GM10248 (cell line): ENCODE measurements around the gene FRMD4B.

Experiments
- CTCF ChIA-PET: fragments of 300-600 bp; sonication (Branson Sonifier 250); formaldehyde crosslinking; extraction: SDS; loops from one replicate; lab custom pipeline; 2021; ENCODE audit warnings: antibody characterized with exemption; lab: Yijun Ruan, JAX
- POLR2A ChIA-PET: fragments of 350-650 bp; sonication (Branson Sonifier 250); formaldehyde crosslinking; extraction: SDS; loops from one replicate; lab custom pipeline; 2020; ENCODE audit warnings: antibody characterized with exemption; lab: Yijun Ruan, JAX
- DNase-seq: peaks from one replicate; pipeline ENCODE4 v3.0.0; 2012; ENCODE audit errors: extremely low spot score
- TF ChIP-seq, protein P1 (sequence below): IDR thresholded peaks from 2 replicates; pipeline ENCODE4 v1.5.1; 2012; ENCODE audit warnings: mild to moderate bottlenecking, low read depth; ENCODE audit errors: extremely low read depth, missing control alignments, control extremely low read depth

Gene FRMD4B

DNA sequence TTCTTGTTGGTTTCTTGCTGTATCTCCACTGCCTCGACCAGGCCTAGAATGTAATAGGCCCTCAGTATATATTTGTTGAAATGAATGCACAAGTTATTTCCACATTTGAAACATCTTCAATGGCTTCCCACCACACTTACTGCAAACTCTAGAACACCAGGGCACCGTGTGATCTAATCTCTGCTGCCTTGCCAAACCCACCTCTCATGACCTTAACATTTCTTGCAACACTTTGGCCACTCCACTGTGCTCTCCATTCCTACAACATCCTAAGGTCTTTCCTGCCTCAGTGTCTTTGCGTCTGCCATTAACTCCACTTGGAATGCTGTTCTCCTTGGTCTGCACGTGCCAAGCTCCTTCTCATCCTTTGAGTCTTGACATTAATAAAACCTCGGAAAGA, 14.1 kb downstream of the FRMD4B start:
- TF ChIP-seq, protein P1, sequence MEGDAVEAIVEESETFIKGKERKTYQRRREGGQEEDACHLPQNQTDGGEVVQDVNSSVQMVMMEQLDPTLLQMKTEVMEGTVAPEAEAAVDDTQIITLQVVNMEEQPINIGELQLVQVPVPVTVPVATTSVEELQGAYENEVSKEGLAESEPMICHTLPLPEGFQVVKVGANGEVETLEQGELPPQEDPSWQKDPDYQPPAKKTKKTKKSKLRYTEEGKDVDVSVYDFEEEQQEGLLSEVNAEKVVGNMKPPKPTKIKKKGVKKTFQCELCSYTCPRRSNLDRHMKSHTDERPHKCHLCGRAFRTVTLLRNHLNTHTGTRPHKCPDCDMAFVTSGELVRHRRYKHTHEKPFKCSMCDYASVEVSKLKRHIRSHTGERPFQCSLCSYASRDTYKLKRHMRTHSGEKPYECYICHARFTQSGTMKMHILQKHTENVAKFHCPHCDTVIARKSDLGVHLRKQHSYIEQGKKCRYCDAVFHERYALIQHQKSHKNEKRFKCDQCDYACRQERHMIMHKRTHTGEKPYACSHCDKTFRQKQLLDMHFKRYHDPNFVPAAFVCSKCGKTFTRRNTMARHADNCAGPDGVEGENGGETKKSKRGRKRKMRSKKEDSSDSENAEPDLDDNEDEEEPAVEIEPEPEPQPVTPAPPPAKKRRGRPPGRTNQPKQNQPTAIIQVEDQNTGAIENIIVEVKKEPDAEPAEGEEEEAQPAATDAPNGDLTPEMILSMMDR, result no peak
- ChIA-PET CTCF (interaction anchor here (0.9 to 1.0 kb wide), 3 partner anchors 39 to 210 kb away, joined by 3 to 4 read pairs (median 3); no protein-coding TSS in a partner anchor), POLR2A (no interaction called here)
- no peak for DNase-seq

DNA sequence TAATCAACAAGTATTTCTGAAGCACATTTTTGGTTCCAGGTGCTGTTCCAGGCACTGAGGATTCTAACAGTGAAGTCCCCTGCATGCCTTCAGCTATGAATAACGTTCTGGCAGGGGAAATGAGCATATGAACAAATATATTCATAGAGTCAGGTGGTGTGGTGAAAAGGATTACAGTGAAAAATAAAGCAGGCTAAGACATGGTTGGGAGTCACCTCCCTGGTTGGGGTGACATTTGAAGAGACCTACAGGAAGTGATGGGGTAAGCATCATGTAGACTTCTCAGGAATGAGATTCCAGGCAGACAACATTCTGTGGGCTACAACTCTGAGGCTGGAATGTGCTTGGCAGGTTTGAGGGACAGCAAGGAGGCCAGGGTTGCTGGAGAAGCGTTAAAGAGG, 15.0 kb downstream of the FRMD4B start:
- POLR2A ChIA-PET, result no interaction called here
- TF ChIP-seq, protein P1, result no peak
- CTCF ChIA-PET, result interaction anchor here (2.6 to 2.9 kb wide), 2 partner anchors 9 to 39 kb away, joined by 9 read pairs; no protein-coding TSS in a partner anchor
- no peak for DNase-seq

DNA sequence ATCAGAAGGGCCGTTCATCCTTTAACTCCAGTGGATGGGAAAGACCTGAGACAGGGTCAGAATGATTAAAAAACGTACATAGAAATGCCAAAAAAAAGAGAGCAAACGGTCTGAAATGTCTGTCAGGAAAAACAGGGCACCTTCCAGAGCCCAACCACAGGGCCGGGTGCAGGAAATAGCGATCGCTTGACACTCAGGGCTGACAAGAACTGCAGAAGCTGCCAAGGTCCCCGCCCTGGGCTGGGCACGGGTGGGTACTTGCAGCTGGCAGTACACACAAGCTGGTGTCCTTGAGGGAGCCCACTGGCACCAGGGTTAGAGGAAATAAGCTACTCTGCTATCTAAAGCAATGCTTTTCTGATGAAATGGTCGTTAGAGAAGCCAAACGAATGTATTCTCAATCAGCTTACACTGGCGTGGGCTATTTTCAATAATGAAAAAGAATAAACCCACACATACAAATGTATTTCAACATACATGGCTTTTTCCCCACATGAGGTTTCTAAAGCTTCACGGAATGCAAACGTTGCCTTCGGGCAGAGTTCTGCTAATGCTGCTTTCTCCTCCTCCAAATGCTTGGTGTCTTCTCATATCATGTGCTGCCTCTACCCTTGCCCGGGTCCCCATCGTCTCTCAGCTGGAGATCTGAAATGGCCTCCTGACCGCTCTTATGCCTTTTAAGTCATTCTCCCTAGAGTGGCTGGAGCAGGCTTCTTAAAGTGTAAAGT, 15.6 kb downstream of the FRMD4B start:
- TF ChIP-seq, protein P1, result no peak
- ChIA-PET POLR2A (no interaction called here), CTCF (interaction anchor here (0.9 to 2.9 kb wide), 3 partner anchors 10 to 209 kb away, joined by 3 to 9 read pairs (median 9); no protein-coding TSS in a partner anchor)
- DNase-seq, result no peak

DNA sequence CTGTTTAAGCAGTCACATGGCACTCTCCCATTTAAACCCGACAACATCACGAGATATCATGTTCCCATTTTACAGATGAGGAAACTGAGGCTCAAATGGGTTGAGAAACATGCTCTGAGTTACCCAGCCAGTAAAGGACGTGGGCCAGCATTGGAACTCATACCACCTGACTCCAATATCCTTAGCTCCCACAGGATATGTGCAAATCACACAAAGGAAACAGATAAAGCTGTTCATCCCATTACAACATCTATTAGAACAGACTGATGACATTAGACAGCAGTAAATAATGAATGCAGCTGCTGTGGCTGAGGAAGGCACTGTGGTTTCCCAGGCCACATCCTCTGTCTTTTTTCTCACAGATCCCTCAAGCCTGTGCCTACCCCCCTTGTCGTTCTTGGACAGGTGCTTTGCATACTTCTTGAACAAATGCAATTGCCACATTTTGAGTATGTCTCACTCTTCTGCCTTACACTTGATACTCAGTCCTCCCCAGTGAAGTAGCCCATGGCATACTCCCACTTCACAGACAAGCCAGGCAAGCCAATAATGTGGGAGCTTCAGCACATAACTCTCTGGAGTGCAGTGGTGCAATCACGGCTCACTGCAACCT, 17.7 kb downstream of the FRMD4B start:
- TF ChIP-seq, protein P1, result no peak
- ChIA-PET CTCF (interaction anchor here (1.1 to 2.9 kb wide), 6 partner anchors 9 to 58 kb away, joined by 3 to 9 read pairs (median 4); no protein-coding TSS in a partner anchor), POLR2A (no interaction called here)
- peak; percentile 58 for DNase-seq

DNA sequence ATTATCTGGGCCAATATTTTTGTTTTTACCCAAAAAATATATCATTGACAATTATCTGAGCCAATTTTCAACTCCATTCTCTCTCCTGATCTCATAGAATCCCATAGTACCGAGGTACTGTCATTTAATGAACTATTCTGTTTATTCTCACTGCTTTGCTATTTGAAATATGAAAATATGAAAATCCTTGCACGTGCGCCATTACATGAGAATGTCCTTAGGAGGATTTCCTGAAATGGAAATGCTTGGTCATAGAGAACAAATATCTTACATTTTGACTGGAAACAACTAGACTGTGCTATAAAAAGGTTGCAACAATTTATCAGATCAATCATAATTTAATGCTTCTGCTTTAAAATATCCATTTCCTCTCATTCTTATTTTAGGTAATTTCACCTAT, 18.3 kb downstream of the FRMD4B start:
- CTCF ChIA-PET, result interaction anchor here (1.1 to 1.4 kb wide), 2 partner anchors 9 to 33 kb away, joined by 4 read pairs; no protein-coding TSS in a partner anchor
- DNase-seq, result no peak
- TF ChIP-seq, protein P1, result no peak
- POLR2A ChIA-PET, result no interaction called here

DNA sequence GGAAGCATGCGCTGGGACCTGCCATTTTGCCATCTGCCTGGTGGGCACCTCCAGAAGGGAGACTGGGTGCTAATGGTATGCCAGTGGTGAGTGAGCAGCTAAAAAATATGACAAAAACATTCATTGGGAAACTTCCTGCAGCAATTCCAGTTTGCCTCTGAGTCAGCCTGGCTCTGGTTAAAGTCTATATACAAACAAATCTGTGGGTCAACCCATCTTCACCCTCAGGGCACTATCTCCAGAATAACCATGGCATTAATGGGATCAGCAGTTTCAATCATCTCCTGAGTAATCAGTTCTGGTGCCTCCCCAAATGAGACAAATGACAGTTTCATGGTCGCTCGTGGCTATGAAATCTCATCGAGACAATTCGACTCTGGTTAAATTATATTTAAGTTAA, 21.5 kb downstream of the FRMD4B start:
- DNase-seq, result no peak
- ChIA-PET CTCF (interaction anchor here (0.8 to 1.8 kb wide), 7 partner anchors 10 to 202 kb away, joined by 3 to 5 read pairs (median 4); partner anchors contain the start of gene FRMD4B), POLR2A (no interaction called here)

More for the DNA sequence above, 21.5 kb downstream of the FRMD4B start:
- TF ChIP-seq, protein P1, result no peak
